Liver (tissue), 9 donors: ENCODE data around the gene RFX4. TPM values are rescaled to one million over a fixed set of nuclear protein-coding genes. Genes with fewer than 3 reads are reported as not detected.

Experiments
- DNase-seq: peaks from one replicate; pipeline ENCODE4 v3.0.0-alpha.2; 2017; ENCODE audit warnings: low spot score
- H3K27ac ChIP-seq, 2 donors: one replicate each; pipeline ENCODE4 v1.7.0; 2013; ENCODE audit warnings: inconsistent platforms in 2 of 2, low read length in 2 of 2, control low read depth in 1 of 2, low read depth in 1 of 2, mild to moderate bottlenecking in 1 of 2
- H3K27me3 ChIP-seq, 4 donors: one replicate each; pipeline versions ENCODE4 v1.6.1 to v1.7.0; 2013; ENCODE audit warnings: low read length in 3 of 4, inconsistent platforms in 1 of 4, mild to moderate bottlenecking in 1 of 4, moderate library complexity in 1 of 4; ENCODE audit not compliant: control insufficient read depth in 4 of 4, insufficient read depth in 4 of 4
- H3K36me3 ChIP-seq, 4 donors: one replicate each; pipeline versions ENCODE4 v1.6.1 to v1.7.0; 2013; ENCODE audit warnings: low read length in 3 of 4, mild to moderate bottlenecking in 3 of 4, low read depth in 1 of 4, moderate library complexity in 1 of 4; ENCODE audit not compliant: control insufficient read depth in 4 of 4, insufficient read depth in 3 of 4
- H3K4me1 ChIP-seq, 4 donors: one replicate each; pipeline versions ENCODE4 v1.6.1 to v1.7.0; 2013; ENCODE audit warnings: low read length in 3 of 4, mild to moderate bottlenecking in 3 of 4, moderate library complexity in 1 of 4; ENCODE audit not compliant: control insufficient read depth in 4 of 4, insufficient read depth in 4 of 4
- H3K4me3 ChIP-seq, 3 donors: one replicate each; pipeline versions ENCODE4 v1.6.1 to v1.7.0; 2013; ENCODE audit warnings: low read length in 3 of 3, control low read depth in 1 of 3, low read depth in 1 of 3, mild to moderate bottlenecking in 1 of 3
- H3K9ac ChIP-seq, 2 donors: one replicate each; pipeline ENCODE4 v1.7.0; 2013; ENCODE audit warnings: low read length in 2 of 2, mild to moderate bottlenecking in 2 of 2, moderate library complexity in 2 of 2, control low read depth in 1 of 2, low read depth in 1 of 2
- H3K9me3 ChIP-seq, 4 donors: one replicate each; pipeline versions ENCODE4 v1.6.1 to v1.7.0; 2013; ENCODE audit warnings: low read length in 3 of 4; ENCODE audit not compliant: control insufficient read depth in 4 of 4
- EGR1 ChIP-seq, 2 donors: IDR thresholded peaks; 2 replicates each; pipeline ENCODE4 v1.6.1; 2016 to 2018; ENCODE audit warnings: antibody characterized with exemption in 2 of 2, low read depth in 2 of 2
- FOXA1 ChIP-seq: IDR thresholded peaks from 2 replicates; pipeline ENCODE4 v1.6.1; 2016; ENCODE audit warnings: antibody characterized with exemption
- FOXA2 ChIP-seq: IDR thresholded peaks from 2 replicates; pipeline ENCODE4 v1.6.1; 2016; ENCODE audit warnings: antibody characterized with exemption
- GABPA ChIP-seq, 2 donors: IDR thresholded peaks in 1 of 2; conservative IDR thresholded peaks in 1 of 2; 2 replicates each; pipeline ENCODE4 v1.6.1; 2016; ENCODE audit warnings: antibody characterized with exemption in 2 of 2, mild to moderate bottlenecking in 1 of 2, moderate library complexity in 1 of 2
- HNF4A ChIP-seq, 2 donors: conservative IDR thresholded peaks; 2 replicates each; pipeline ENCODE4 v1.6.1; 2016; ENCODE audit warnings: antibody characterized with exemption in 2 of 2, mild to moderate bottlenecking in 2 of 2
- HNF4G ChIP-seq: IDR thresholded peaks from 2 replicates; pipeline ENCODE4 v1.6.1; 2016; ENCODE audit warnings: antibody characterized with exemption
- JUND ChIP-seq, 2 donors: IDR thresholded peaks; 2 replicates each; pipeline ENCODE4 v1.6.1; 2016; ENCODE audit warnings: antibody characterized with exemption in 2 of 2
- NR2F2 ChIP-seq: IDR thresholded peaks from 2 replicates; pipeline ENCODE4 v1.6.1; 2016; ENCODE audit warnings: antibody characterized with exemption
- RAD21 ChIP-seq, 2 donors: IDR thresholded peaks; 2 replicates each; pipeline ENCODE4 v1.6.1; 2016; ENCODE audit warnings: antibody characterized with exemption in 2 of 2, mild to moderate bottlenecking in 2 of 2
- RXRA ChIP-seq, 2 donors: IDR thresholded peaks; 2 replicates each; pipeline ENCODE4 v1.6.1; 2017 to 2018; ENCODE audit warnings: antibody characterized with exemption in 2 of 2, mild to moderate bottlenecking in 1 of 2
- SP1 ChIP-seq: IDR thresholded peaks from 2 replicates; pipeline ENCODE4 v1.6.1; 2018; ENCODE audit warnings: antibody characterized with exemption, mild to moderate bottlenecking
- TAF1 ChIP-seq: conservative IDR thresholded peaks from 2 replicates; pipeline ENCODE4 v1.6.1; 2016; ENCODE audit warnings: antibody characterized with exemption, mild to moderate bottlenecking
- YY1 ChIP-seq: IDR thresholded peaks from 2 replicates; pipeline ENCODE4 v1.6.1; 2016; ENCODE audit warnings: antibody characterized with exemption, mild to moderate bottlenecking
- WGBS: extraction: QIAGEN DNeasy Blood & Tissue Kit; methylation state at CpG from one replicate; pipeline ENCODE4 v1.1.7; 2013; 5-methylcytosine and 5-hydroxymethylcytosine counted together
- polyA plus RNA-seq, 2 donors: library from polyadenylated mRNA; stranded (reverse) in 1 of 2; unstranded in 1 of 2; fragments of 200-250 nt in 1 of 2; fragments of >200 nt in 1 of 2; fragmentation: Nextera tagmentation in 1 of 2; extraction: Ambion mirVana in 1 of 2; gene quantifications; one replicate each; pipeline versions ENCODE4 v1.2.1 to v1.2.3, GENCODE V29; 2013 to 2015
- total RNA-seq, 2 donors: library from RNA; depleted of rRNA; stranded (reverse); fragments of >200 nt; gene quantifications; one replicate each; pipeline ENCODE4 v1.2.3, GENCODE V29; 2014
- TF ChIP-seq, protein P1 (sequence below): IDR thresholded peaks from 2 replicates; pipeline ENCODE4 v1.6.1; 2016; ENCODE audit warnings: antibody characterized with exemption
- TF ChIP-seq, protein P2 (sequence below): IDR thresholded peaks from 2 replicates; pipeline ENCODE4 v1.6.1; 2016; ENCODE audit warnings: antibody characterized with exemption, mild to moderate bottlenecking
- TF ChIP-seq, protein P3 (sequence below): fragments of 150-350 bp; IDR thresholded peaks from 2 replicates; pipeline ENCODE4 v1.5.1; 2017; ENCODE audit warnings: improper control_type of control experiment, low read depth, low read length; ENCODE audit not compliant: missing input control
- TF ChIP-seq, protein P4 (sequence below): IDR thresholded peaks from 2 replicates; pipeline ENCODE4 v1.6.1; 2016; ENCODE audit warnings: antibody characterized with exemption
- donor health status: healthy.
- donor health status: healthy.
- donor health status: healthy.
- donor health status: healthy.
- donor health status: healthy.

The RFX4 gene
- total and polyA plus RNA-seq, 4 donors: not detected

DNA sequence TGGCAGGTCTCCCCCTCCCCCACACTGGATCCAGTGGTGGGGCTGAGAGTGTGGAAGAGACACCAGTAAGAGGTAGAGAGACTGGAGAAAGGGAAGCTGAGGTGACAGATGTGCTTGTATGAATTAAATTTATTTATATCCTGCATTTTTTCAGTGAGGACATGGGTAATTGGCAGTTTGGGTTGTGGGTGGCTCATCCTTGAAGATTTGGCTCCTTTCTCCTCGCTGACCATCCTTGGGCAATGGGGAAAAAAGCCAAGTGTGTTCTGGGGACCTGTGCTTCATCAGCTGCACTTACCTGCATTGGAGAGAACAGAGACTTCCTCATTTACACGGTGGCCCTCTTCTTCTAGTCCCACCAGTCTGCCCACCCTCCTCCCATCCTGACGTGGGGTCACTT lies 86.4 kb downstream of the RFX4 start:
- WGBS: 55% methylated on average over 3 of the region's 3 CpGs
- H3K9ac ChIP-seq: no peak overlapping the region
- no peaks in the 10 kb centered on the region for H3K4me1 ChIP-seq
- no peaks in the 10 kb centered on the region for H3K36me3 ChIP-seq
- H3K27me3 ChIP-seq: peaks cover 0 to 2% (median 0%) of the 10 kb centered on the region in 4 donors
- no peak overlapping the region for H3K27ac ChIP-seq
- peaks cover 0 to 1% (median 0%) of the 10 kb centered on the region in 4 donors for H3K9me3 ChIP-seq
- H3K4me3 ChIP-seq: no peak overlapping the region
- no peak for DNase-seq
- TF ChIP-seq HNF4A (conservative IDR thresholded peaks at IDR 0.05): no peak
- no peak for TF ChIP-seq FOXA2
- no peak for TF ChIP-seq TAF1
- no peak for TF ChIP-seq SP1
- TF ChIP-seq NR2F2: no peak
- TF ChIP-seq YY1: no peak
- no peak for TF ChIP-seq RAD21 (IDR thresholded peaks at IDR 0.05)
- TF ChIP-seq GABPA (IDR thresholded peaks at IDR 0.05 in 1 of 2, conservative IDR thresholded peaks at IDR 0.05 in 1 of 2): no peak
- TF ChIP-seq FOXA1: no peak

DNA sequence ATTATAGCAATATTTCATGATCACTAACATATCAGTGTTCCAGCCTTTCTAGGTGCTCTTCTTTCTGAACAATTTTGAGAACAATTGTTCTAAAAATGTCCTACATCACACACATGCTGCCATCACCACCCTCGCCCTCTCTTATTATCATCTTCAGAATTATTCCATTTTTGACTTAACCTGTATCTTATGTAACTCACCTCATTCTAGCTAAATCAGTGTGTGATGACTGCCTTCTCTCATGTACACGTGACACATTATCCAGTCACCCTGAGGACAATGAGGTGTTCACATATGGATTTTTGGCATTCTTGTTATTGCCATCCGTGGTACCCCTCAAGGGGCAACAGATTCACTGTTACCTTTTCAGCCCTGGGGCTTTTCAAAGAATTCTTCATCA lies 87.3 kb downstream of the RFX4 start:
- Histone ChIP-seq H3K4me1 (no peaks in the 10 kb centered on the region), H3K4me3 (no peak overlapping the region), H3K9ac (no peak overlapping the region), H3K27ac (no peak overlapping the region), H3K36me3 (no peaks in the 10 kb centered on the region), H3K9me3 (no peaks in the 10 kb centered on the region), H3K27me3 (peaks cover 0 to 2% (median 0%) of the 10 kb centered on the region in 4 donors)
- TF ChIP-seq, protein P1, sequence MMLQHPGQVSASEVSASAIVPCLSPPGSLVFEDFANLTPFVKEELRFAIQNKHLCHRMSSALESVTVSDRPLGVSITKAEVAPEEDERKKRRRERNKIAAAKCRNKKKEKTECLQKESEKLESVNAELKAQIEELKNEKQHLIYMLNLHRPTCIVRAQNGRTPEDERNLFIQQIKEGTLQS: no peak
- TF ChIP-seq FOXA2: no peak
- TF ChIP-seq, protein P2, sequence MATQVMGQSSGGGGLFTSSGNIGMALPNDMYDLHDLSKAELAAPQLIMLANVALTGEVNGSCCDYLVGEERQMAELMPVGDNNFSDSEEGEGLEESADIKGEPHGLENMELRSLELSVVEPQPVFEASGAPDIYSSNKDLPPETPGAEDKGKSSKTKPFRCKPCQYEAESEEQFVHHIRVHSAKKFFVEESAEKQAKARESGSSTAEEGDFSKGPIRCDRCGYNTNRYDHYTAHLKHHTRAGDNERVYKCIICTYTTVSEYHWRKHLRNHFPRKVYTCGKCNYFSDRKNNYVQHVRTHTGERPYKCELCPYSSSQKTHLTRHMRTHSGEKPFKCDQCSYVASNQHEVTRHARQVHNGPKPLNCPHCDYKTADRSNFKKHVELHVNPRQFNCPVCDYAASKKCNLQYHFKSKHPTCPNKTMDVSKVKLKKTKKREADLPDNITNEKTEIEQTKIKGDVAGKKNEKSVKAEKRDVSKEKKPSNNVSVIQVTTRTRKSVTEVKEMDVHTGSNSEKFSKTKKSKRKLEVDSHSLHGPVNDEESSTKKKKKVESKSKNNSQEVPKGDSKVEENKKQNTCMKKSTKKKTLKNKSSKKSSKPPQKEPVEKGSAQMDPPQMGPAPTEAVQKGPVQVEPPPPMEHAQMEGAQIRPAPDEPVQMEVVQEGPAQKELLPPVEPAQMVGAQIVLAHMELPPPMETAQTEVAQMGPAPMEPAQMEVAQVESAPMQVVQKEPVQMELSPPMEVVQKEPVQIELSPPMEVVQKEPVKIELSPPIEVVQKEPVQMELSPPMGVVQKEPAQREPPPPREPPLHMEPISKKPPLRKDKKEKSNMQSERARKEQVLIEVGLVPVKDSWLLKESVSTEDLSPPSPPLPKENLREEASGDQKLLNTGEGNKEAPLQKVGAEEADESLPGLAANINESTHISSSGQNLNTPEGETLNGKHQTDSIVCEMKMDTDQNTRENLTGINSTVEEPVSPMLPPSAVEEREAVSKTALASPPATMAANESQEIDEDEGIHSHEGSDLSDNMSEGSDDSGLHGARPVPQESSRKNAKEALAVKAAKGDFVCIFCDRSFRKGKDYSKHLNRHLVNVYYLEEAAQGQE: no peak
- no peak for TF ChIP-seq RXRA (IDR thresholded peaks at IDR 0.05)
- no peak for DNase-seq
- WGBS: 73% methylated on average over 3 of the region's 3 CpGs

DNA sequence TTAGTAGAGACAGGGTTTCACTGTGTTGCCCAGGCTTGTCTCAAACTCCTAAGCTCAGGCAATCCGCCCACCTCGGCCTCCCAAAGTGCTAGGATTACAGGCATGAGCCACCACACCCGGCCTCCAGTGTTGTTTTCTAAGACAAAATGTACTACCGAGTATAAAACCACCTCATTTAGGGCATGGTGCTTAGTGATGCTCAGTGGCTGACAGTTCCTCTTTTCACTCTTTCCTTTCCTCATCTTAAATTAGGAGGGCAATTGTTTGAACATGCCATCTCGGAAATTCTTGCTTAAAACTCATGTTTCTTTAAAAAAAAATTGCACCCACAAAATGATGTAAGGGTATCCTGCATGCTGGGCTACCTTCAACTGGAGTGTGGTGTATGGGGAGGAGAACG lies 89.0 kb downstream of the RFX4 start:
- Histone ChIP-seq H3K4me3 (no peak overlapping the region), H3K36me3 (no peaks in the 10 kb centered on the region), H3K9ac (no peak overlapping the region), H3K4me1 (no peaks in the 10 kb centered on the region), H3K27ac (no peak overlapping the region), H3K27me3 (peaks cover 0 to 2% (median 0%) of the 10 kb centered on the region in 4 donors), H3K9me3 (no peaks in the 10 kb centered on the region)
- DNase-seq: no peak
- TF ChIP-seq FOXA2: no peak
- TF ChIP-seq, protein P3, sequence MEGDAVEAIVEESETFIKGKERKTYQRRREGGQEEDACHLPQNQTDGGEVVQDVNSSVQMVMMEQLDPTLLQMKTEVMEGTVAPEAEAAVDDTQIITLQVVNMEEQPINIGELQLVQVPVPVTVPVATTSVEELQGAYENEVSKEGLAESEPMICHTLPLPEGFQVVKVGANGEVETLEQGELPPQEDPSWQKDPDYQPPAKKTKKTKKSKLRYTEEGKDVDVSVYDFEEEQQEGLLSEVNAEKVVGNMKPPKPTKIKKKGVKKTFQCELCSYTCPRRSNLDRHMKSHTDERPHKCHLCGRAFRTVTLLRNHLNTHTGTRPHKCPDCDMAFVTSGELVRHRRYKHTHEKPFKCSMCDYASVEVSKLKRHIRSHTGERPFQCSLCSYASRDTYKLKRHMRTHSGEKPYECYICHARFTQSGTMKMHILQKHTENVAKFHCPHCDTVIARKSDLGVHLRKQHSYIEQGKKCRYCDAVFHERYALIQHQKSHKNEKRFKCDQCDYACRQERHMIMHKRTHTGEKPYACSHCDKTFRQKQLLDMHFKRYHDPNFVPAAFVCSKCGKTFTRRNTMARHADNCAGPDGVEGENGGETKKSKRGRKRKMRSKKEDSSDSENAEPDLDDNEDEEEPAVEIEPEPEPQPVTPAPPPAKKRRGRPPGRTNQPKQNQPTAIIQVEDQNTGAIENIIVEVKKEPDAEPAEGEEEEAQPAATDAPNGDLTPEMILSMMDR: no peak
- no peak for TF ChIP-seq YY1
- TF ChIP-seq, protein P4, sequence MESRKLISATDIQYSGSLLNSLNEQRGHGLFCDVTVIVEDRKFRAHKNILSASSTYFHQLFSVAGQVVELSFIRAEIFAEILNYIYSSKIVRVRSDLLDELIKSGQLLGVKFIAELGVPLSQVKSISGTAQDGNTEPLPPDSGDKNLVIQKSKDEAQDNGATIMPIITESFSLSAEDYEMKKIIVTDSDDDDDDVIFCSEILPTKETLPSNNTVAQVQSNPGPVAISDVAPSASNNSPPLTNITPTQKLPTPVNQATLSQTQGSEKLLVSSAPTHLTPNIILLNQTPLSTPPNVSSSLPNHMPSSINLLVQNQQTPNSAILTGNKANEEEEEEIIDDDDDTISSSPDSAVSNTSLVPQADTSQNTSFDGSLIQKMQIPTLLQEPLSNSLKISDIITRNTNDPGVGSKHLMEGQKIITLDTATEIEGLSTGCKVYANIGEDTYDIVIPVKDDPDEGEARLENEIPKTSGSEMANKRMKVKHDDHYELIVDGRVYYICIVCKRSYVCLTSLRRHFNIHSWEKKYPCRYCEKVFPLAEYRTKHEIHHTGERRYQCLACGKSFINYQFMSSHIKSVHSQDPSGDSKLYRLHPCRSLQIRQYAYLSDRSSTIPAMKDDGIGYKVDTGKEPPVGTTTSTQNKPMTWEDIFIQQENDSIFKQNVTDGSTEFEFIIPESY: no peak
- TF ChIP-seq, protein P1: no peak
- no peak for TF ChIP-seq RXRA (IDR thresholded peaks at IDR 0.05)
- TF ChIP-seq HNF4G: no peak
- no peak for TF ChIP-seq EGR1 (IDR thresholded peaks at IDR 0.05; ENCODE audit: low read depth in 2 of 2)
- TF ChIP-seq FOXA1: no peak
- TF ChIP-seq RAD21 (IDR thresholded peaks at IDR 0.05): no peak
- TF ChIP-seq JUND (IDR thresholded peaks at IDR 0.05): no peak
- TF ChIP-seq NR2F2: no peak
- 70% methylated on average over 6 of the region's 6 CpGs for WGBS
